CD14-positive monocyte (primary cell): ENCODE results near the gene SPEM2. TPM values are rescaled to one million over a fixed set of nuclear protein-coding genes. Genes with fewer than 3 reads are reported as not detected.
A peak's percentile ranks its signal among the peaks of the same experiment; 100 is the strongest.

Experiments
- DNase-seq, 3 donors: peaks; one replicate each; pipeline ENCODE4 v3.0.0-alpha.2; 2011 to 2022
- H2AFZ ChIP-seq: 2 replicates; pipeline ENCODE4 v1.6.0; 2012; ENCODE audit warnings: mild to moderate bottlenecking, low read depth, low read length, inconsistent platforms; ENCODE audit not compliant: insufficient read depth, poor library complexity, severe bottlenecking
- H3K27ac ChIP-seq, 2 donors: 1 replicate in 1 of 2; 2 replicates in 1 of 2; pipeline ENCODE4 v1.5.1; 2012 to 2013; ENCODE audit warnings: low read length in 2 of 2, control low read depth in 1 of 2, inconsistent platforms in 1 of 2, low read depth in 1 of 2, mild to moderate bottlenecking in 1 of 2
- H3K27me3 ChIP-seq, 2 donors: one replicate each; pipeline versions ENCODE4 v1.6.0 to v1.6.1; 2011 to 2013; ENCODE audit warnings: low read length in 2 of 2; ENCODE audit not compliant: control insufficient read depth in 2 of 2, insufficient read depth in 2 of 2
- H3K36me3 ChIP-seq, 2 donors: replicated peaks in 1 of 2; 1 replicate in 1 of 2; 2 replicates in 1 of 2; pipeline versions ENCODE4 v1.5.1 to v1.6.1; 2012 to 2013; ENCODE audit warnings: low read length in 2 of 2, control low read depth in 1 of 2, inconsistent platforms in 1 of 2, mild to moderate bottlenecking in 1 of 2; ENCODE audit not compliant: insufficient read depth in 2 of 2, control insufficient read depth in 1 of 2
- H3K4me1 ChIP-seq, 2 donors: 1 replicate in 1 of 2; 2 replicates in 1 of 2; pipeline versions ENCODE4 v1.5.1 to v1.6.1; 2012 to 2013; ENCODE audit warnings: low read length in 2 of 2, control low read depth in 1 of 2, inconsistent platforms in 1 of 2, mild to moderate bottlenecking in 1 of 2, moderate library complexity in 1 of 2; ENCODE audit not compliant: insufficient read depth in 2 of 2, control insufficient read depth in 1 of 2
- H3K4me2 ChIP-seq: replicated peaks from 2 replicates; pipeline ENCODE3; 2012; ENCODE audit warnings: low read length, moderate library complexity, mild to moderate bottlenecking; ENCODE audit not compliant: poor library complexity, severe bottlenecking; ENCODE audit errors: extremely low read depth
- H3K4me3 ChIP-seq, 3 experiments: fragments of 200-600 bp in 1 of 3; sonication (generic) in 1 of 3; replicated peaks in 1 of 3; 1 replicate in 2 of 3; 2 replicates in 1 of 3; pipeline ENCODE4 v1.5.1; 2011 to 2013; ENCODE audit warnings: low read length in 3 of 3, mild to moderate bottlenecking in 3 of 3, control low read depth in 2 of 3, low read depth in 2 of 3, inconsistent platforms in 1 of 3, moderate library complexity in 1 of 3
- H3K79me2 ChIP-seq: 2 replicates; pipeline ENCODE4 v1.6.0; 2012; ENCODE audit warnings: mild to moderate bottlenecking, control low read depth, inconsistent platforms, low read length, moderate library complexity; ENCODE audit not compliant: insufficient read depth
- H3K9ac ChIP-seq: 2 replicates; pipeline ENCODE4 v1.6.0; 2017; ENCODE audit warnings: low read length, mild to moderate bottlenecking; ENCODE audit not compliant: insufficient read depth, poor library complexity, severe bottlenecking
- H3K9me3 ChIP-seq, 2 donors: replicated peaks in 1 of 2; 1 replicate in 1 of 2; 2 replicates in 1 of 2; pipeline versions ENCODE4 v1.5.1 to v1.6.1; 2012 to 2013; ENCODE audit warnings: low read length in 2 of 2, control low read depth in 1 of 2; ENCODE audit not compliant: control insufficient read depth in 1 of 2, insufficient read depth in 1 of 2
- H4K20me1 ChIP-seq: 2 replicates; pipeline ENCODE4 v1.6.0; 2012; ENCODE audit warnings: mild to moderate bottlenecking, low read length, control low read depth, moderate library complexity; ENCODE audit not compliant: insufficient read depth
- H3K27ac Mint-ChIP-seq, 7 donors: one replicate each; pipeline ENCODE4 v1.8.0; 2020; ENCODE audit warnings: mild to moderate bottlenecking in 7 of 7, mixed read lengths in 7 of 7, moderate library complexity in 6 of 7, inconsistent platforms in 2 of 7
- H3K27me3 Mint-ChIP-seq, 3 donors: one replicate each; pipeline ENCODE4 v1.8.0; 2021 to 2022; ENCODE audit warnings: low read depth in 3 of 3, mild to moderate bottlenecking in 3 of 3, mixed read lengths in 3 of 3, moderate library complexity in 3 of 3, inconsistent platforms in 1 of 3
- H3K36me3 Mint-ChIP-seq, 2 donors: one replicate each; pipeline ENCODE4 v1.8.0; 2020; ENCODE audit warnings: mixed read lengths in 2 of 2, inconsistent platforms in 1 of 2, mild to moderate bottlenecking in 1 of 2
- H3K4me1 Mint-ChIP-seq: one replicate; pipeline ENCODE4 v1.8.0; 2020; ENCODE audit warnings: mild to moderate bottlenecking, mixed read lengths
- H3K4me3 Mint-ChIP-seq, 2 donors: one replicate each; pipeline ENCODE4 v1.8.0; 2020; ENCODE audit warnings: mild to moderate bottlenecking in 2 of 2, mixed read lengths in 2 of 2, moderate library complexity in 1 of 2
- H3K9me3 Mint-ChIP-seq, 7 donors: one replicate each; pipeline ENCODE4 v1.8.0; 2020 to 2022; ENCODE audit warnings: mixed read lengths in 7 of 7, mild to moderate bottlenecking in 6 of 7, moderate library complexity in 6 of 7, inconsistent platforms in 2 of 7
- CTCF ChIP-seq: fragments of 200-600 bp; IDR thresholded peaks from one replicate; pipeline ENCODE4 v1.8.0; 2022; ENCODE audit warnings: antibody characterized with exemption, mild to moderate bottlenecking
- WGBS: methylation state at CpG from one replicate; pipeline ENCODE4 v1.1.5; 2013; ENCODE audit warnings: missing lambda C conversion rate; ENCODE audit not compliant: insufficient coverage; 5-methylcytosine and 5-hydroxymethylcytosine counted together
- intact Hi-C, 2 donors: fragments of 100-400 bp; cut with micrococcal nuclease; formaldehyde crosslinking; loops; one replicate each; pipeline versions ENCODE4 v1.15.0 to v1.15.1; 2023
- polyA plus RNA-seq, 3 donors: library from polyadenylated mRNA; depleted of rRNA in 1 of 3; unstranded in 2 of 3; stranded (reverse) in 1 of 3; fragments of 300-500 nt in 2 of 3; fragments of >200 nt in 1 of 3; fragmentation: Illumina TruSeq in 2 of 3; gene quantifications; 1 replicate in 2 of 3; 2 replicates in 1 of 3; pipeline ENCODE4 v1.2.3, GENCODE V29; 2012 to 2021

SPEM2 gene
- polyA plus RNA-seq, 3 donors, result not detected

- Histone ChIP-seq H3K27ac (no peak overlapping the region), H3K79me2 (no peaks in the 10 kb centered on the region), H4K20me1 (no peaks in the 10 kb centered on the region), H2AFZ (no peak overlapping the region), H3K27me3 (peaks cover 34 to 59% of the 10 kb centered on the region in 2 donors), H3K4me2 (peak overlapping the region; percentile 45), H3K4me1 (peaks cover 16 to 23% of the 10 kb centered on the region in 2 donors), H3K9me3 (no peaks in the 10 kb centered on the region), H3K9ac (no peak overlapping the region), H3K4me3 (peak overlapping the region in 1 of 3 experiments; percentile 7), H3K36me3 (no peaks in the 10 kb centered on the region)
- peak overlapping the region; percentile 10 to 83 for H3K4me3 Mint-ChIP-seq
- H3K4me1 Mint-ChIP-seq, result peaks cover 18% of the 10 kb centered on the region
- peak overlapping the region in 1 of 7 donors; percentile 57 for H3K27ac Mint-ChIP-seq
- WGBS, result 70% methylated on average over 3 of the region's 7 CpGs
- no peak for DNase-seq
- intact Hi-C loops, result no loop called here
- peaks cover 7 to 21% (median 15%) of the 10 kb centered on the region in 7 donors for H3K9me3 Mint-ChIP-seq
- H3K27me3 Mint-ChIP-seq, result peaks cover 51 to 78% (median 65%) of the 10 kb centered on the region in 3 donors
- peaks cover 2 to 8% of the 10 kb centered on the region in 2 donors for H3K36me3 Mint-ChIP-seq
- no peak for TF ChIP-seq CTCF
Measured at GRCh38 chr17:7380321-7380720, 45.1 kb upstream of the SPEM2 start.

- H3K27me3 Mint-ChIP-seq, result peaks cover 51 to 80% (median 65%) of the 10 kb centered on the region in 3 donors
- Histone ChIP-seq H3K79me2 (no peaks in the 10 kb centered on the region), H3K4me2 (peak within 1 kb of the TSS; percentile 45), H3K9me3 (no peaks in the 10 kb centered on the region), H4K20me1 (no peaks in the 10 kb centered on the region), H3K4me1 (peaks cover 16 to 23% of the 10 kb centered on the region in 2 donors), H2AFZ (no peak within 1 kb of the TSS), H3K4me3 (peak within 1 kb of the TSS in 1 of 3 experiments; percentile 7), H3K27me3 (peaks cover 34 to 59% of the 10 kb centered on the region in 2 donors), H3K27ac (no peak within 1 kb of the TSS), H3K9ac (no peak within 1 kb of the TSS), H3K36me3 (no peaks in the 10 kb centered on the region)
- H3K4me3 Mint-ChIP-seq, result peak within 1 kb of the TSS; percentile 10 to 84
- TF ChIP-seq CTCF, result no peak
- WGBS, result 3% methylated on average over 43 of the region's 52 CpGs
- intact Hi-C loops, result no loop called here
- peaks cover 18% of the 10 kb centered on the region for H3K4me1 Mint-ChIP-seq
- DNase-seq, result no peak
- H3K36me3 Mint-ChIP-seq, result peaks cover 2 to 12% of the 10 kb centered on the region in 2 donors
- H3K9me3 Mint-ChIP-seq, result peaks cover 7 to 21% (median 15%) of the 10 kb centered on the region in 7 donors
- peak within 1 kb of the TSS in 1 of 7 donors; percentile 57 for H3K27ac Mint-ChIP-seq
Measured at GRCh38 chr17:7380855-7381683, 44.3 kb upstream of the SPEM2 start, which contains the start of gene TNK1. TSS of gene TNK1 (plus strand) at chr17:7381089. CDS start at chr17:7382927, 1,838 bp downstream.
